ENCODE results near the gene LRRC27.

DNA sequence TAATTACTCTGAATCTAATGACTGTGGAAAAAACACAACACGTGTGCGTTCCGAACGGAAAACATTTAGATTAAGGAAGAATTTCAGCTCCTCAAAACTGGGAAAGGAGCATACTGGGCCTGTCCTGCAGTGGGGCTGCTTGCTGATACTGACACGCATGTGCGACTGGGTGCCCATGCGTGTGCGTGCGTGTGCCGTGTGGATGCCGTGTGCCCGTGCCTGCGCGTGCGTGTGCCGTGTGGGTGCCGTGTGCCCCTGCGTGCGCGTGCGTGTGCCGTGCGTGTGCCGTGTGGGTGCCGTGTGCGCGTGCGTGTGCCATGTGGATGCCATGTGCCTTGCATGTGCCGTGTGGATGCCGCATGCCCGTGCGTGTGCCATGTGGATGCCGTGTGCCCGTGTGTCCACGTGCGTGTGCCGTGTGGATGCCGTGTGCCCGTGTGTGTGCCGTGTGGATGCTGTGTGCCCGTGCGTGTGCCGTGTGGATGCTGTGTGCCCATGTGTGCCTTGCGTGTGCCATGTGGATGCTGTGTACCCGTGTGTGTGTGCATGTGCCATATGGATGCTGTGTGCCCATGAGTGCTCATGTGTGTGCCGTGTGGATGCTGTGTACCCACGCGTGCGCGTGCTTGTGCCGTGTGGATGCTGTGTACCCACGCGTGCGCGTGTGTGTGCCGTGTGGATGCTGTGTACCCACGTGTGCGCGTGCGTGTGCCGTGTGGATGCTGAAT, 93.2 kb downstream of the LRRC27 start:
- TF ChIP-seq, protein P1, sequence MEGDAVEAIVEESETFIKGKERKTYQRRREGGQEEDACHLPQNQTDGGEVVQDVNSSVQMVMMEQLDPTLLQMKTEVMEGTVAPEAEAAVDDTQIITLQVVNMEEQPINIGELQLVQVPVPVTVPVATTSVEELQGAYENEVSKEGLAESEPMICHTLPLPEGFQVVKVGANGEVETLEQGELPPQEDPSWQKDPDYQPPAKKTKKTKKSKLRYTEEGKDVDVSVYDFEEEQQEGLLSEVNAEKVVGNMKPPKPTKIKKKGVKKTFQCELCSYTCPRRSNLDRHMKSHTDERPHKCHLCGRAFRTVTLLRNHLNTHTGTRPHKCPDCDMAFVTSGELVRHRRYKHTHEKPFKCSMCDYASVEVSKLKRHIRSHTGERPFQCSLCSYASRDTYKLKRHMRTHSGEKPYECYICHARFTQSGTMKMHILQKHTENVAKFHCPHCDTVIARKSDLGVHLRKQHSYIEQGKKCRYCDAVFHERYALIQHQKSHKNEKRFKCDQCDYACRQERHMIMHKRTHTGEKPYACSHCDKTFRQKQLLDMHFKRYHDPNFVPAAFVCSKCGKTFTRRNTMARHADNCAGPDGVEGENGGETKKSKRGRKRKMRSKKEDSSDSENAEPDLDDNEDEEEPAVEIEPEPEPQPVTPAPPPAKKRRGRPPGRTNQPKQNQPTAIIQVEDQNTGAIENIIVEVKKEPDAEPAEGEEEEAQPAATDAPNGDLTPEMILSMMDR (IDR thresholded peaks at IDR 0.05): no peak
- no peak for TF ChIP-seq POLR2A (IDR thresholded peaks at IDR 0.05)
